NCI-H128 (cell line): Measurements from ENCODE around the gene ANKH.

Source experiments
- DNase-seq: peaks from one replicate; lab custom pipeline; 2025; ENCODE audit not compliant: unreplicated experiment; lab: John Stamatoyannopoulos, UW

ANKH gene

DNA sequence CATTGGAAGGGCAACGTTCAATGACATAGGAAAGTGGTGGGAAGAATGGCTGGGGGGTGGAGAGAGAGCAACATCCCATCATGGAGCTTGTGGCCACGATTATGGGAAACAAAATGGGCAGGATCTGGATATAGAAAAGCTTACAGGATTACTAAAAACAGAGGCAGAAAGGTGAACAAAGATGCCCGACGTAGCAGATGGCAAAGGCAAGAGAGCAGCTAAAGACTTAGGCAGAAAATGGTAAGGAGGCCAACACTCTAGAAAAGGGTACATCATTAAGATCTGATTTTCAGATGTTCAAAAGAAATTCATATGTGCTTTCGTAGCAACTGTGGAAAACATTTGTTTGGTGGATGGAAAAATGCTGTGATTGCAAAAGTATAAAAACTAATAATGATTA, 104.5 kb downstream of the ANKH start:
- no peak for DNase-seq

DNA sequence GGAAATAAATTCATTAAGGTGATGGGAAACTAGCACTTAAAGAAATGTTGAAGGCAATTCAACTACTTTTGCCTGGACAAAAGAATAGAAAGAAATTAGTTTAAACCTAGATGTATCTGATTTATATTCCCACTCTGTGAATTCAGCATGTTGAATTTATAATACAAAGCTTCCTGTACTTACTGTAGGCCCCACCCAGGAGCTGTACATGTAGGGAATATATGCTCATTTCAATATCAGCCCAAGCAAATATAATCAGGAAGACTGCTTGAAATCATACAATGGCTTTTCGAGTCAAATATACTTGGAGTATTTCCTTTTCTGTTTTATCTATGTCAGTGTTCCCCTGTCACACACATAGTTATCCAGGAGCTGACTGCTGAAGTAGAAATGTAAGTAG, 105.0 kb downstream of the ANKH start:
- DNase-seq = no peak

DNA sequence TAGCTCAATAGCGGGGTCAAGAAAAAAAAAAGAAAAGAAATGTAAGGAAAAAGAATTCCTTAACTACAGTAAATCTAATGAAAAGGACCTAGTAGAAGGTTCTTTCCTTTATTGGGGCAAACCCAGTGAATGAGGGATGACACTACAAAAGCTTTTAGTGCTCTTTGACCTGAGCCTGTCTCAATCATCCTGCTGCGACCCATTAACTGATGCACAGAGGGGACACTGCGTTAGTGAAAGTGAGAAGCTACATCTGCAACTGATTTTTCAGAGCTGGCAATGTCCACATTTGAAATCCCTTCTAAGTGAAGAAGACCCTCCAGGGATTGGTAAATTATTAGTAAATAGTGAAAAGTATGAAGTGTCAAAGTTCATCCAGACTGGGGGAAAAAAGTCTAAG, 106.0 kb downstream of the ANKH start:
- no peak for DNase-seq

DNA sequence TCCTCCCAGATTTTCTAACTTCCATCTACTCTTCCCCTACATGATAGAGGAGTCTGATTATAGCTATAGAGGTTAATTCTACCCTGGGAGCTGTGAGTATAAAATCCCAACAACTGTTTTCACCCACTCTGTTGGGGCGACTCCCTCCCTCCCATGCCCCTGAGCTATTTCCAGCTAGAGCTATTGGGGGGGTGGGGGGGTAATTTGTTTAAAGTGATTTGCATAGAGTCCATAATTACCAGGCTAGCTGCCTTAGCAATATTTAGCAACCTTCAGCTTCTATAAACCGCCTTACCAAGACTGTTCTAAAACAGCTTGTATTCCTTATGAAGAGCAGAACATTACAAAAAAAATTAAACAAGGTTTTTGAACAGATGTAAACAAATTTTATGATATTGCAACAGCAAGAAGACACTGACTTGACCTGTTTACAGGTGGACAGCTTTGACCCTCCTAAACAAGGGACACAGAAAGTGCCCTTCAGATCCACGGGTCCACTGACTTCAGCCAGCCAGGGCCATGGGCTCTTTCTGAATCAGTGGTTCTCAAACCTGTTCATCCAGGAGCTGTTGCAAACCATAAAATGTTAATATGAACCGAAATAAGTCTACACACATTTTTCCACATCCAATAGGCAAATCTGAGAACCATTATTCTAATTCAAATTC, 108.9 kb downstream of the ANKH start:
- no peak for DNase-seq

DNA sequence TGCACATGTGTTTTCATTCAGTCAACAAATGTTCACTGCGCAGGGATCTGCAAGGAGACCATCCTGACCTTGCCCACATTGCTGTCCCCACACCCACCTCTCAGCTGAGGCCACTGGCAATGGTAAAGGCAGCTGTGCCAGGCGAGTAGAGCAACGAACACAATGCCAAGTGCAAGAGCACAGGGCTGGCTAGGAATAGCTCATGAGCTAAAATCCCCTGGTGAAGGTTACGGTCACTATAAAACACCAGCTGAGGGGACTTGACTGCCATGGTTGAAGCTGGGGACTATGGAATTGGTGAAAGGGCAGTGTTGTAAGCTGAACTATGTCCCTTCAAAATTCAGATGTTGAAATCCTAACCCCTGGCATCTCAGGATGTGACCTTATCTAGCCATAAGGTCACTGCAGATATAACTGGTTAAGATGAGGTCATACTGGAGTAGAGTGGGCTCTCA, 111.0 kb downstream of the ANKH start:
- DNase-seq = no peak

DNA sequence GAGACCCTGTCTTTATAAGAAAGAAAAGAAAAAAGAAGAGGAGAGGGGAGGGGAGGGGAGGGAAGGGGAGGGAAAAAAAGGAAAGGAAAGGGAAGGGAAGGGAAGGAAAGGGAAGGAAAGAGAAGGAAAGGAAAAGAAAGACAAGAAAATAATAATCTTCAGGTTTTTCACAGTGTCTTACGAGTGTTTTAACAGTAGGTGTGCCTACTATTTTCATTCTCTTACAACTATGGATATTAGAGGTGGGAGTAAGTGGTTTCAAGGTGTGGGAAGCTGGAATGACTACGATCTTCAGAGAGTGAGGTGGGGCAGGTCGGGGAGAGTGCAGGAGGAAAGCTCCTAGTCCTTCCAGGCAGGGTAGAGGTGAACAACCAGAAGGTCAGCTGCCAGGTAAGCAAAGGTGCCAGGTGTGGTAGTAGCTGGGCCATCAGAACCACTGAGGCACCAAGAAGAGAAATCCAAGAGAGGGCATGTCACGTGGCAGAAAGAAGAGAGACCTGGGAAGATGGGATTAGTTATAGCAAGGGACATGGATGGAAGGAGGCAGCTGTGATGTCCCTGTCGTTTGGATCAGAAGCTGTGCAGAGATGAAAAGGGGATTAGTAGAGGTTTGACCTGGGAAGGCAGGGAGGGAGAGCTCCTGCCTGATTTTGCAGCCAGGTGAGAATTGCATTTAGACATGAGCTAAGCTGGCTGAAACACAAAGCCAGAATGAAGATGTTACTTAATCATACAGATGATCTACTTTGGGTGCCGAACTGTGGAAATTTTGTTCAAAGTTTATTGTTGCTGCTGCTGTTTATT, 111.6 kb downstream of the ANKH start:
- no peak for DNase-seq

DNA sequence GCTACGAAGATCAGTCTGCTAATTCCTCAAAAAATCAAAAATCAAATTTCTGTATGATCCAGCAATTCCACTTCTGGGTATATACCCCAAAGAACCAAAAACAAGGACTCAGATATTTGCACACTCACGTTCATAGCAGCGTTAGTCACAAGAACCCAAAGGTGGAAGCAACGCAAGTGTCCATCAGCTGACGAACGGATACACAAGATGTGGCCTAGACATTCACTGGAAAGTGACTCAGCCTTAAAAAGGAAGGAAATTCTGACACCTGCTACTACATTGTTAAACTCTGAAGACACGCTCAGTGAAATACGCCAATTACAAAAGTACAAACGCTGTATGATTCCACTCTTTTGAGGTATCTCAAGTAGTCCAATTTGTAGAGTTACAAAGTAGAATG, 113.7 kb downstream of the ANKH start:
- no peak for DNase-seq

DNA sequence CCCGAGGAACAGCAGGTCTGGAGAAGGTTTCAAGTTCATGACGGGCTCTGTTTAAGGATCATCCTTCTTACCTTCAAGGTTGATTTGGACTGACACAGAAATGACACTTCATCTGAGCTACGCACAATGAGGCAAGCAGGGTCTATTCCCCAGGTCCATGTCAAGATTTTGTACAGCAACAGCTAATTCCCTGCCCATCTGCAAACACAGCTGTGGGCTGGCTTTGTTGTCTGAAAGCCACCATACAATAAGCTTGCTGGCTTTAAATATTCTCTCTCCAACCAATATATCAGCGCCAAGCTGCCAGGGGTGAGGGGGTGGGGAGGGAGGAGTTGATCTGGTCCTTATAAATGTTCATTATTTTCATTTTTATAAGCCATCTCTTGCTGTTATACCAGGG, 115.1 kb downstream of the ANKH start:
- no peak for DNase-seq

DNA sequence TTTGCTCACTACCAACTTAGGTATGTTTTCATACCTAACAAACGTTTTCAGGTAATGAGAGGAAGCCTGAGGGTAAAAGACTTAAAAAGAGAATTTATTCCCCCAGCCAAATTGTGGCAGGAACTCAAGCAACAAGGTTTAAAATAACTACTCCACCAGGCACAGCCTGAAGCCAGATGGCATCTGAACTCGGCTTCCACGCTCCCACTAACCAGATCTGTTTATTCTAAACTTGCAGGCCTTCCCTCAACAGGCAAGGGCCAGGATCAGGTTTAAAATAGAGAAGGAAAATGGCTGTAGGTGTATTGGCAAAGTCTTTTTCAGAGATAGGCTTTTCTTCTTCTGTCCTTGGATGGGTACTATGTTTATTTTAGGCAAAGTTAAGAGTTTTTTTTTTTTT, 117.6 kb downstream of the ANKH start:
- DNase-seq = no peak

DNA sequence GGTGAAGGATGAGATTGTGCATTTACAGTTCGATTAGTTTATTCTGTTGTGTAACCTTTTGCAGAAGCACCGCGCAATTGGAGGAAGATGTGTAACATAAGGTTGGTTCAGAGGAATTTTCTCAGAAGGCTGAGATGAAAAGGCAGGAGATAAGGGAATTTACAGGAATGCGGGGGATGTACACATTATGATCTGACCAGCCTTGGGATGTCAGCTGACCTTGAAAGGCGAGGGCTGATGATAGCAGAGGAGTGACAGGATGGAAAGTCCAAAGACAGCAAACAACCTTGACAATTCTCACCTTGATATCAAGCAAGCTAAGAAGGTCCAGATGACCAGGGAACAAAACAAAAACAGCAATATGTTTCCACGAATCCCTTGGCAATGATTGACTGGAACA, 118.3 kb downstream of the ANKH start:
- DNase-seq = no peak

DNA sequence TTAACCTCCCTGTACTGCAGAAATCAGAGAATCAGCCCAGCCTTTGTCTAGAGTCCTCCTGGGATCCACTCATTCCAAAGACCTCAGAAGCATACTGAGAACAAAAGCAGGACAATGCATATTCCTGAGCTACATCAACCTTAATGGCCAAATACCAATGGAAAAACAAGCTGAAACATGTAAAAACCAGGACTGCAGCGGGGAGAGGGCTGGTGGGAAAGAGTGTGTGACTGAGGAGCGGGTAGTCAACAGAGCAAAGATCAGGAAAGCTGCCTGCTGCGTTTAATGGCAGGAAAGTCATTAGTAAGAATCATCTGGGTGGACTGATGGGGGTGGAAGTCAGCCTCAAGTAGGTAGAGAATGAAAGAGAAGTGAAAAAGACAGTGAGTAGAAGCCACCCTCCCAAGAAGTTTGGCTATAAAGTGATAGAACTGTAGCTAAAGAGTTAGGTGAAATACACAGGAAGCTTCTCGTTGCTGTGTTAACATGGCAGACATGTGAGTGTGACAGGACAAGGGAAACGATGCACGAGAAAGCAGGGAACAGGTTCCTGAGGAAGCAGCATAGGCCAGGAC, 119.0 kb downstream of the ANKH start:
- no peak for DNase-seq

DNA sequence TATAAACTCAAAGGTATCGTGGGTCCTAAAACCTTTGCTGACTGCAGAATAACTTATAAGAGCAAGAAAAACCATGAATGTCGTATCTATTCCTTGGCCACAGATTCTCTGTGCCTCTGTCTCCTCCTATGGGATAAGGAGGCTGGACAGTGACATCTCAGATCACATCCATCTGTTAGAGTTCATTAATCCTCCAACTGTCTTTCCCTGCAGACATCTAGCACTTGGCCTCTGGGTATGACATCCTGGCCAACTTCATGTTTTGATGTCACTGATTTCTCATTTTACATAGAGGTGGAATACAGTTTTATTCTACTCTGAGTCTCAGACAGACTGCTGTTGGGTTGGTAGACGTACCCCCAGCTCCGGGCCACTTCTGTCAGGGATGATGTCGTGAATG, 120.9 kb downstream of the ANKH start:
- DNase-seq = no peak

DNA sequence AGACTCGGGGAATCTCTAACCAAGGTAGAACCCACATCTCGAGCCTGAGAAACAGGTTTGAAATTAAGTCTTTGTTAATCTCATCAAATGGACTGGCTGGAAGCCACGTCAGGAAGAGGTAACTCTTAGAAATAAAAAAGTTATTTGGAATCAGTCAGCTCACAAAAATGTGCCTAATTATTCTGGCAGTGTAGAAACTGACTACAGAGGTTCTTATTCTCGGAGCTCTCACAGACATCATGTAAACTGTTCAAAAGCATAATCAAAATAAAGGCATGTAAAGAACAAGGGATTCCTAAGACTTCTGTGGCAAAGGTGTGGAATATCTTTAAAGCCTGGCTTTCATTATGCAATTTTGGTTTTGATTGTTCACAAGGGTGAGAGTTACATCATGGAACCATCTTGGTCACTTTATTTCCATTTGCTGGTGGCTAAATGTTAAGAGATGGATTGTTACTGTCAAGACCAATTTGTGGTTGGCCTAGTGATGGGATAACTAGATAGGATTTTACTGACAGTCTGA, 121.9 kb downstream of the ANKH start:
- no peak for DNase-seq

DNA sequence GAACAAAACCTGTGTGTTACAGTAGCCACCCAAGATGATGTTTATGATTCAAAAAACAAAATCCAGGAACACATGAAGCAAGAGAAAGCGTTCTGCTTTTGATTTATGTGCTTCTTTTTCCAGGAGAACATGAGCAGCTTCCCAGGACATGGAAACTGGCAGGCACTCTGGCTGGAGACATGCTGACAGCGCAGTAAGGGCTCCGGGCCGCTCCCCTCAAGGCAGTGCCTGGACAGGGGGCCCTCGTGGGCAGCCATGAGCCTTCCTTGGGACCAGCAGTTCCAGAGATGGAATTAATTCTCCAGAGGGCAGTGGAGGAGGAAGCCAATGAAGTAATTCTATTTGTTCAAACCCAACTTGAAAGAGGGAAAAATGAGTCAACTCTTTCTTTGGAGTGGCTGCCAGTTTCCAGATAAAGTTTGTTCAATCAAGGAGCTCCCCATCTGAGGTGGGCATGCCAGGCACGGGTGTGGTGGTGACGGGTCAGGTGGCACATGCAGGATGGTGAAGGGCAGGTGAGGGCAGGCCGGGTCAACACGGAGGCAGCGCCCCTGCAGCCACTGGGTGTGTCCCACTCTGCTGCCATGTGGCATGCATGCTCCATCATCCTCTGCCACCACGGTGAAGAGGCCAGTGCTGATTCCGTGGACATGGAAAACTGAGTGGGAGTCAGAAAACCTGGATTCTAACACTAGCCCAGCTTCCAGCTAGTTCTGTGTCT, 123.2 kb downstream of the ANKH start:
- no peak for DNase-seq

DNA sequence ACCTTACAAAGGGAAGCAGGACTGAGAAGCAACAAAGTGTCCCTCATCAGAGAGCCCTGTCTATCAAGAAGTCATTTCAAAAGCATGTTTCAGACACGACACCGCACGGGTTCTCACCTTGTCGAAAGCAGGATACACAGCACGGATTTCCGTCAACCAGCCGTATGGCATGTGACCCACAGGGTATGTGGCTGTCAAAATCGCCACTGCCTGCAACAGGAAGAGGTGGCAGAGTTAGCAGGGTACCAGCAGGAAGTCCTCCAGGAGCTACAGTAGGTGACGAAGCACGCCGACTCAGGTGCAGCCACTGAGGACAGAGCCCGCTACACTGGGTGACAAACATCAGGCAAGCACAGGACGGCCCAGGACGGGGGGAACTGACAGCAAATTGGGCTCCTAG, 125.8 kb downstream of the ANKH start:
- DNase-seq = no peak

DNA sequence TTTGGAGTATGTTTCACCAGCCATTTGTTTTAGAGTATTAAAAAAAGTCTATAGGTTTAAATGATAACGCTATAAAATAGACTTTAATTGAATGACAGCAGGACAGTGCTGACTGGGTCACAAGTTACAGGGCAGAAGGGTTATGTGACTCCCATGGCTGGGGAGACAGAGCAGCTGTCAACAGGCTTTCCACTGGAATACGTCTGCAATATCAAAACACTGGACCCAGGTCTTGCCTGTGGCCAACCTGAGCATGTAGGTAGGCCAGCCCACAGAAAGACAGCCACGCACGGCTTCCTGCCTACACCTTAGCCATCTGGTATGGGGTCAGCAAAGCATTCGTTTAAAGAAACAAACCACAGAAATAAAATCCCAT, 126.4 kb downstream of the ANKH start:
- no peak for DNase-seq

DNA sequence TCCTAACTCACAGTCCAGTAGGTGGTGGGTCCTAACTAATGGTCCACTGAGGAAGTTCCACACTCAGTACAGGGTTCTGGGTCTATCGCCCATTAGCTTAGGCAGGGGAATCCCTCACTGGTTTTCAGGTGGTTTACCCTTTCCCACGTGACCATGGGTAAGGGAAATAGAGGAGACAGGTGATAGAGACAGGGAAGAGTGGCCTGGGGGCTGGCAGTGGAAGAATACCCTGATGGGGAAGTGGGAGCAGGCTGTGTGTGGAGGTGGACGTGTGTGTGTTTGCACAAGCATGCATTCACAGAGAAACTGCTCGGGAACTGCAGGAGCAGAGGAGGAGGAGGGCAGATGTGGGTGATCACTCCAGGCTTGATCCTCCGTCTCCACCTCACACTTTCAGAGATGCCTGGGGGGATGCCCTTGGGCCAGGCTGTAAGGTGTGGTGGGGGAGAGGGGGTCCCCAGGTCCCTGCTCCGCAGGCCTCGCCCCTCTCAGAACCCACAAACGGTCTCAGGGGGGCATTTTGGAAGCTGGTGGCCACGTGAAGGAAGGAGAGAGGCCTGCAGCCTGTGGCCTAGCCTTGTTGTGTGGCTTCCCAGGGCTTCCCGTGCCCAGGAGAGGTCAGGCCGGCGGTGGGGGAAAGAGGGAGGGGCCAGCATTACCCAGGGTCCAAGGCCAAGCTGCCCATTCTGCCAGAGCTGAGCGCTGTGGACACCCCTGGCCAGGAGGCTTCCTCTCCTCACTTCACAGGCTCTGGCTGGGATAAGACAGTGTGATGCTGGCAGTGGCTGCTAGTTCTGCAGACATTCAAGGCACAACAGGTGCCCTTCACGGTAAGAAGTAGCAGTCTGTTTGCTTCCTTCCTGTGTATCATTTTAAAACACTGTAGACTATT, 127.0 kb downstream of the ANKH start:
- no peak for DNase-seq

DNA sequence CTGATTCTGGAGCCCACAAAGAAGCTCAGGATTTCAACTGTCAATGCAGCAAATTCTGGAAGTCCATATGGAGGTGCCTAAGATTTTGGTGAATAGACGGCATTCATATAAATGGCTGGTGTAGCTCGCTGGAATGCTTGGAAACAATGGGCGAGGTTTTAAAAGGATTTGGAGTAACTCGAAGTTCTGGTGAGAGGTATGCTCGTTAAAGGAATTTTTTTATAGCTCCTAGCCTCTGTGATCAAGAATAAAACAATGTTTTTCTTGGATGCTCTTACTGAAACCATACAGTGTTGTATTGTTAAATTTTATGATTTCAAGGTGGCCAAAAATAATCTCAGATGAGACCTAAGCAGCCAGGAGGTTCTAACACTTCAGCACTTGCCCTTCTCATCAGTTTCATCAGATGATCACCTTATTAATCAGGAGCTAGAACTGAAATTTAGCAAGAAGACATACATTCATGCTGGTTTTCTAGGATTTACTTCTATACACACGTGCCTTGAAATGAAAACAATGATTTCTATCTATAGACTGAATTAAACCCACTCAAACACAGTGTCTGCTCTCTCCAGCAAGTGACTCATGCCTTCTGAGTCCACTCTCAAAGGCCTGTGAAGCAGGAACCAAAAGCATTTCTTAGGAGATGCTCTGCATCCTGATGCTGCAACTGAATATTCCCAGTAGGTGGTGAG, 127.8 kb downstream of the ANKH start:
- DNase-seq = no peak

DNA sequence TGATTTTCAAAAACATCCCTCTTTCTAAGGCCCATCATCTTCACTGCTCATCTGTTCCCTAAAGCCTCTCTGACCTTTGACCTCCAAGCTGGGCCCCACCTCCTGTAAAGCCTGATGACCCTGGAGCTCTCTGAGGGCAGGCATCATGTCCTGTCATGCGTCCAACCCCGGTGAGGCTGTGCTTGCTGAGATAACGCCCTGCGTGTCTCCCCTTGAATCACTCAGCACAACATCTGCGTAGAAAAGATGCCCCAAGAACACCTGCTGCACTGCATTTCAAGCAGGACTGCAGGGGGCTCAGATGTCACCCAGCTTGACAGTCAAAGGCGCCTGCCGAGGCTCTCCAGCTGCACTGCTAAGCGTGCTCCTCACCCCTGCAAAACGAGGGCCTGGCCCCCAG, 129.1 kb downstream of the ANKH start:
- DNase-seq = no peak
